ENCODE data around the gene TAT. TPM values are rescaled to one million over a fixed set of nuclear protein-coding genes. Genes with fewer than 3 reads are reported as not detected.
"Not testable (repeated sequence)": the region's sequence is repeated elsewhere in the genome, so short reads cannot be mapped to it uniquely, and the experiment has no call there.

Gene TAT
- total and polyA plus RNA-seq, 9 donors, result 0.04 to 0.17 TPM; not detected in 7

DNA sequence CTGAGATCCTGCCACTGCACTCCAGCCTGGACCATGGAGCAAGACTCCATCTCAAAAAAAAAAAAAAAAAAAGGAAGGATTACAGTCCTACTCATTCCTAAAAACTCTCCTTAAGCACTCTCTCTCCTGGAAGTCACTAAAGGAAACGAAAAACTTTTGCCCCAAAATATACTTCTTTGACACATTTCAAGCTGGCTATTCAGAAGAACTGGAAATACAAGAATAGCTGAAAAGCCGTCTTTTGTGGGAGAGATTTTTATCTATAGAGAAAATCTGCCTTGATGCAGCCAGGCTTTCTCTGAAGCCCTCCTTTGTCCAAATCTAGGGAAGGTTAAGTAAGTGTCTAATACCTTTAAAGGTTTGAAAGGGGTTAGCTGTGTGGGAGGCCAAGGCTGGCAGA, 32.2 kb upstream of the TAT start:
- Histone ChIP-seq H3K4me1 (ENCODE audit: control insufficient read depth, insufficient read depth, low read length) (no peaks in the 10 kb centered on the region), H3K27ac (ENCODE audit: low read length) (no peak overlapping the region), H3K9me3 (replicated peaks; ENCODE audit: control insufficient read depth, low read depth, low read length) (no peaks in the 10 kb centered on the region), H3K36me3 (ENCODE audit: control insufficient read depth, insufficient read depth, low read length) (no peaks in the 10 kb centered on the region), H3K4me3 (ENCODE audit: low read length) (no peak overlapping the region), H3K27me3 (ENCODE audit: control insufficient read depth, insufficient read depth, low read length) (peaks cover 5% of the 10 kb centered on the region)
- no peak for DNase-seq
- WGBS (ENCODE audit: insufficient coverage), result no CpG with 5 or more reads among the region's 2 CpGs

DNA sequence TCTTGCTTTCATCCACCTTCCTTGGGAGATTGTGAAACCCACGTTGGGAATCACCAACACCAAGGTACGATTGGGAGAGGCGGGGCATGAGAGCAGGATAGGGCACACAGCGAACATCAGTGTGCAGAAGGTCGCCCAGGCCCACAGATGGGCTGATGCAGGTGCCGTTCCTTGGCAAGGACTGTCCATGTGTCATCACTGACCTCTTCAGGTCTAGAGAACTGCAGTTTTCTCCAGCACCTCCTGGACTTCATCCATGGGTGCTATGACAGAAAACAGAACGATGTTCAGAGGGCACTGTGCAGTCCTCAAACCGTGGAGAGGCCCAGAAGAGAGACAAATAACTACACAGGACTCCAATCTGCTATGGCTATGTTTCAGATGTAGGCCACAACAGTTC, 23.9 kb upstream of the TAT start:
- no peaks in the 10 kb centered on the region for H3K36me3 ChIP-seq (ENCODE audit: control insufficient read depth, insufficient read depth, low read length)
- no peak overlapping the region for H3K27ac ChIP-seq (ENCODE audit: low read length)
- WGBS (ENCODE audit: insufficient coverage), result 79% methylated on average over 7 of the region's 8 CpGs

DNA sequence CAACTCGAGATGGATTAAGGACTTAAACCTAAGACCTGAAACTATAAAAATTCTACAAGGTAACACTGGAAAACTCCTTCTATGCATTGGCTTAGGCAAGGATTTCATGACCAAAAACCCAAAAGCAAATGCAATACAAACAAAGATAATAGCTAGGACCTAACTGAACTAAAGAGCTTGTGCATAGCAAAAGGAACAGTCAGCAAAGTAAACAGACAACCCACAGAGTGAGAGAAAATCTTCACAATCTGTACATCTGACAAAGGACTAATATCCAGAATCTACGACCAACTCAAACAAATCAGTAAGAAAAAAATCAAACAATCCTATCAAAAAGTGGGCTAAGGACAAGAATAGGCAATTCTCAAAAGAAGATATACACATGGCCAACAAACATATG, 21.5 kb upstream of the TAT start:
- not testable (repeated sequence) for H3K27ac ChIP-seq (ENCODE audit: low read length); H3K4me1 ChIP-seq (ENCODE audit: control insufficient read depth, insufficient read depth, low read length); H3K27me3 ChIP-seq (ENCODE audit: control insufficient read depth, insufficient read depth, low read length); H3K9me3 ChIP-seq (replicated peaks; ENCODE audit: control insufficient read depth, low read depth, low read length); DNase-seq; H3K36me3 ChIP-seq (ENCODE audit: control insufficient read depth, insufficient read depth, low read length); H3K4me3 ChIP-seq (ENCODE audit: low read length)
- no CpG with 5 or more reads among the region's 2 CpGs for WGBS (ENCODE audit: insufficient coverage)

More for the DNA sequence above, 23.9 kb upstream of the TAT start:
- H3K9me3 ChIP-seq (replicated peaks; ENCODE audit: control insufficient read depth, low read depth, low read length), result no peaks in the 10 kb centered on the region
- H3K27me3 ChIP-seq (ENCODE audit: control insufficient read depth, insufficient read depth, low read length), result no peaks in the 10 kb centered on the region
- no peaks in the 10 kb centered on the region for H3K4me1 ChIP-seq (ENCODE audit: control insufficient read depth, insufficient read depth, low read length)
- H3K4me3 ChIP-seq (ENCODE audit: low read length), result no peak overlapping the region
- DNase-seq, result no peak

DNA sequence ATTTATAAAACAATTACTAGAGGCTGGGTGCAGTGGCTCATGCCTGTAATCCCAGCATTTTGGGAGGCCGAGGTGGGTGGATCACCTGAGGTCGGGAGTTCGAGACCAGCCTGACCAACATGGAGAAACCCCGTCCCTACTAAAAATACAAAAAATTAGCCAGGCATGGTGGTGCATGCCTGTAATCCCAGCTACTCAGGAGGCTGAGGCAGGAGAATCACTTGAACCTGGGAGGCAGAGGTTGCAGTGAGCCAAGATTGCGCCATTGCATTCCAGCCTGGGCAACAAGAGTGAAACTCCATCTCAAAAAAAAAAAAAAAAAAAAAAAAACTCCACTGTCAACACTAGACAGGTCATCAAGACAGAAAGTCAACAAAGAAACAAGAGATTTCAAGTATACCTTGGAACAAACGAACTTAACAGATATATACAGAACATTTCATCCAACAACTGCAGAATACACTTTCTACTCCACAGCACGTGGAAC, 18.5 kb upstream of the TAT start:
- WGBS (ENCODE audit: insufficient coverage), result 67% methylated on average over 1 of the region's 7 CpGs
- H3K9me3 ChIP-seq (replicated peaks; ENCODE audit: control insufficient read depth, low read depth, low read length); H3K27ac ChIP-seq (ENCODE audit: low read length); H3K4me3 ChIP-seq (ENCODE audit: low read length); H3K27me3 ChIP-seq (ENCODE audit: control insufficient read depth, insufficient read depth, low read length); DNase-seq; H3K36me3 ChIP-seq (ENCODE audit: control insufficient read depth, insufficient read depth, low read length); H3K4me1 ChIP-seq (ENCODE audit: control insufficient read depth, insufficient read depth, low read length): not testable (repeated sequence)

DNA sequence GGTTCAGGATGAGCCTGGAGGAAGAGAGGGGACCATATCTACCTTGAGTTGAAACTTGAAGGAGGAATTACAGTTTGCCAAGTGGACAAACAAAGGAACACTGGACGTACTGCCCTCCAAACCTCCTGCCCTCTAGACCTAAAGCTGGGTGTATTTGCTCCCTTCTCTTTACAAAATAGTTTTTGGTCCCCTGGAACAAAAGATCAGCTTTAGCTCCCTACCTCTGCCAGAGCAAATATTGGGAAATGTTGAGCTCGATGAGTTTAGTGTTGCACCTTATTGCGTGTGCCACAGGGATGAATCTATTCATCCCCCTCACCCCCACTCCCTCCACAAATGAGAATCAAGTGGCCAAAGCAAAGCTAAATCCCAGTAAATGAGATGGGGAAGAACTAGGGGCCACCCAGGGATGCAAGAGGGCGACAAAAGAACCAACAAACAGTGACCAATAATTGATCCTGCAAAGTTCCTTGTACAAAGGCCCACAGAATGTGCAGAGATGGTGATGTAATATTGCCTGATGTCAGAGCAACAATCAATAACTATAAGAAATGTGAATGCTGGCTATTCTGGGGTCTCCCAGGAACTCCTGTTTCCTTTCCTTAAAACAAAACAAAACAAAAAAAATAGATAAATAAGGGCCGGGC, 17.2 kb upstream of the TAT start:
- no peaks in the 10 kb centered on the region for H3K9me3 ChIP-seq (replicated peaks; ENCODE audit: control insufficient read depth, low read depth, low read length)
- DNase-seq, result no peak
- no peaks in the 10 kb centered on the region for H3K27me3 ChIP-seq (ENCODE audit: control insufficient read depth, insufficient read depth, low read length)
- H3K27ac ChIP-seq (ENCODE audit: low read length), result no peak overlapping the region
- no peaks in the 10 kb centered on the region for H3K4me1 ChIP-seq (ENCODE audit: control insufficient read depth, insufficient read depth, low read length)
- no peaks in the 10 kb centered on the region for H3K36me3 ChIP-seq (ENCODE audit: control insufficient read depth, insufficient read depth, low read length)
- no peak overlapping the region for H3K4me3 ChIP-seq (ENCODE audit: low read length)
- no CpG with 5 or more reads among the region's 5 CpGs for WGBS (ENCODE audit: insufficient coverage)

DNA sequence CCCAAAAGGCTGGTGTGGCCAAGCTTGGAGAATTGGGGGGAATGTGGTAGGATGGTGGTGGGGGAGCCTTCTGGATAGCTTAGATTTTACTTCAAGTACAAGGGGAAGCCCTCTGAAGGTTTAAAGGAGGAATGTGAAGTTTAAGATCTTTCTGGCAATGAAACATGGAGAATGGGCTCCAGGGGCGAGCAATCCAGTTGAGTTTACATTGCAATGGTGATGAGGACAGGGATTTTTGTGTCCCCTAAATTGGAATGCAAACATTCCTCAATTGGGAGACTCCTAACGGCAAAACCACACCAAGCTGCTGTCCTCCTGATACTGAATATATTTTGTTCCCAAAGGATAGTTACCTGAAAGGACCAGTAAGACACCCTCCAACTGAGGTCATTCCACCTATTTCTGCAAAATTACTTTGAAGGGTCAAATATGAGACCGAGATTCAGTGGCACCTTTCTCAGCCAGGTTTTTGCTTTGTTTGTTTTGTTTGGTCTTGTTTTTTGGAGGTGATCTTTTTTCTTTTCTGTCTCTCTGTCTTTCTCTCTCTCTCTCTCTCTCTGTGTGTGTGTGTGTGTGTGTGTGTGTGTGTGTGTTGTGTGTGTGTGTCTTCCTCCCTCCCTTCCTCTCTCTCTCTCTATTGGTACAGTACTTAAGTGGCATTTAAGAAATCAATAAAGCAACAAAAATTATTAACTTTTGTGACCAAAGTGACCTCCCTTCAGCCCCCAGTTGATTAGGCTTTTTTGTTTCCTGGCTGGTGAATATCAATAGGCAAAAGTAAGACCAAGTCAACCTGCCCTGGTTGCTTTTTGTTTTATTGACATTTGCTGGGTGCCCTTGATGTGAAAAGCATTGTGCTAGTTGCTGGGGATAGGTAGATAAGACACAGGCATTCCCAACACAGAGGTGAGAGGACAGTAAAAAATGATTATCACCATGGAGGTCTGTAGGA, 16.4 kb upstream of the TAT start:
- Histone ChIP-seq H3K4me3 (ENCODE audit: low read length) (no peak overlapping the region), H3K4me1 (ENCODE audit: control insufficient read depth, insufficient read depth, low read length) (no peaks in the 10 kb centered on the region), H3K9me3 (replicated peaks; ENCODE audit: control insufficient read depth, low read depth, low read length) (no peaks in the 10 kb centered on the region), H3K27ac (ENCODE audit: low read length) (no peak overlapping the region), H3K36me3 (ENCODE audit: control insufficient read depth, insufficient read depth, low read length) (no peaks in the 10 kb centered on the region), H3K27me3 (ENCODE audit: control insufficient read depth, insufficient read depth, low read length) (no peaks in the 10 kb centered on the region)
- DNase-seq, result no peak
- no CpG with 5 or more reads among the region's 3 CpGs for WGBS (ENCODE audit: insufficient coverage)

DNA sequence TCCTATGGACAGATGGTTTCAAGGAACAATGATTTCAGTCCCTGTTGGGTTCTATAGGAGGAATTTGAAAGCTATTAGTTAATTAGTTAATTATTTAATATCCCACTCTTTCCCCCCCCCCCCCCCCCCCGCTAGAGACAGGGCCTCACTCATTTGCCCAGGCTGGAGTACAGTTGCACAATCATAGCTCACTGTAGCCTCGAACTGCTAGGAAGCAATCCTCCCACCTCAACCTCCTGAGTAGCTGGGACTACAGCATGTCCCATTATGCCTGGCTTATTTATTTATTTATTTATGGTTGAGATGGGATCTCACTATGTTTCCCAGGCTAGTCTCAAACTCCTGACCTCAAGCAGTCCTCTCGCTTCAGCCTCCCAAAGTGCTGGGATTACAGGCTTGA, 15.0 kb upstream of the TAT start:
- Histone ChIP-seq H3K27ac (ENCODE audit: low read length) (no peak overlapping the region), H3K36me3 (ENCODE audit: control insufficient read depth, insufficient read depth, low read length) (no peaks in the 10 kb centered on the region), H3K27me3 (ENCODE audit: control insufficient read depth, insufficient read depth, low read length) (no peaks in the 10 kb centered on the region), H3K9me3 (replicated peaks; ENCODE audit: control insufficient read depth, low read depth, low read length) (no peaks in the 10 kb centered on the region), H3K4me1 (ENCODE audit: control insufficient read depth, insufficient read depth, low read length) (no peaks in the 10 kb centered on the region), H3K4me3 (ENCODE audit: low read length) (no peak overlapping the region)
- DNase-seq, result no peak
- no CpG with 5 or more reads among the region's 3 CpGs for WGBS (ENCODE audit: insufficient coverage)

DNA sequence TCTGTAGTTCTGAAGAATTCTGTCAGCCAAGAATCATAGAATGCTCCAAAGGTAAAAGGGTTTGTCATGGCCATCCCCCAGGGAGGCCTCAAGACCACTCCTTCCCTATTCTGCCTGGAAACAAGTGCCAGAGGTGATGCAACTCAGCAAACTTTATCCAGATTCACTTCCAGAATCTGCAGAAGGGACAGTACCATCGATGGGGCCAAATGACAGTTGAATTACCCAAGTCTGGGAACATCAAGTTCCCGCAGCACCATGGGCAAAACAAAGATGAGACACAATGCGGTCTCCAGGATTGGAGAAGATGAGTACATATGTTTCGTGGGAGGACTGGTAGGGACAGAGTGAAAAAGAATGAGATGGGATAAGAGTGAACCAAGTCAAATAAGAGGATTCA, 13.7 kb upstream of the TAT start:
- H3K4me3 ChIP-seq (ENCODE audit: low read length), result no peak overlapping the region
- no peaks in the 10 kb centered on the region for H3K9me3 ChIP-seq (replicated peaks; ENCODE audit: control insufficient read depth, low read depth, low read length)
- no peaks in the 10 kb centered on the region for H3K4me1 ChIP-seq (ENCODE audit: control insufficient read depth, insufficient read depth, low read length)
- no peaks in the 10 kb centered on the region for H3K36me3 ChIP-seq (ENCODE audit: control insufficient read depth, insufficient read depth, low read length)
- DNase-seq, result no peak
- no peak overlapping the region for H3K27ac ChIP-seq (ENCODE audit: low read length)
- H3K27me3 ChIP-seq (ENCODE audit: control insufficient read depth, insufficient read depth, low read length), result no peaks in the 10 kb centered on the region
- 87% methylated on average over 4 of the region's 4 CpGs for WGBS (ENCODE audit: insufficient coverage)

DNA sequence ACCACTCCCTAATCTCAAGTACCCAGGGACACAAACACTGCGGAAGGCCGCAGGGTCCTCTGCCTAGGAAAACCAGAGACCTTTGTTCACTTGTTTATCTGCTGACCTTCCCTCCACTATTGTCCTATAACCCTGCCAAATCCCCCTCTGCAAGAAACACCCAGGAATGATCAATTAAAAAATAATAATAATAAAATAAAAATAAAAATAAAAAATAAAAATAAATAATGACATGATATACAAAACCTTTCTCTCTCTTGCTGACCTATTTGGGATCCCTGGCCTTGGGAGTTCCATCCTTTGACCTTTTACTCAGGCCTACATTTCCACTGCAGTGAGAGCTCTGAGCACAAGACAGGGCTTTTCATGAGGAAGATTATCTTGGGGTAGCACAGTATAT, 13.2 kb upstream of the TAT start:
- H3K27me3 ChIP-seq (ENCODE audit: control insufficient read depth, insufficient read depth, low read length); H3K4me1 ChIP-seq (ENCODE audit: control insufficient read depth, insufficient read depth, low read length); H3K4me3 ChIP-seq (ENCODE audit: low read length); H3K9me3 ChIP-seq (replicated peaks; ENCODE audit: control insufficient read depth, low read depth, low read length); H3K27ac ChIP-seq (ENCODE audit: low read length); H3K36me3 ChIP-seq (ENCODE audit: control insufficient read depth, insufficient read depth, low read length); DNase-seq: not testable (repeated sequence)
- no CpG with 5 or more reads among the region's 2 CpGs for WGBS (ENCODE audit: insufficient coverage)

DNA sequence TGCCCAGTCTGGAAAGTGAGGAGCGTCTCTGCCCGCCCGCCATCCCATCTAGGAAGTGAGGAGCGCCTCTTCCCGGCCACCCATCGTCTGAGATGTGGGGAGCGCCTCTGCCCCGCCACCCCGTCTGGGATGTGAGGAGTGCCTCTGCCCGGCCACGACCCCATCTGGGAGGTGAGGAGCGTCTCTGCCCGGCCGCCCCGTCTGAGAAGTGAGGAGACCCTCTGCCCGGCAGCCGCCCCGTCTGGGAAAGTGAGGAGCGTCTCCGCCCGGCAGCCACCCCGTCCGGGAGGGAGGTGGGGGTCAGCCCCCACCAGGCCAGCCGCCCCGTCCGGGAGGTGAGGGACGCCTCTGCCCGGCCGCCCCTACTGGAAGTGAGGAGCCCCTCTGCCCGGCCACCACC, 12.4 kb upstream of the TAT start:
- not testable (repeated sequence) for H3K36me3 ChIP-seq (ENCODE audit: control insufficient read depth, insufficient read depth, low read length); DNase-seq; H3K27ac ChIP-seq (ENCODE audit: low read length); H3K4me3 ChIP-seq (ENCODE audit: low read length); H3K27me3 ChIP-seq (ENCODE audit: control insufficient read depth, insufficient read depth, low read length); H3K4me1 ChIP-seq (ENCODE audit: control insufficient read depth, insufficient read depth, low read length); H3K9me3 ChIP-seq (replicated peaks; ENCODE audit: control insufficient read depth, low read depth, low read length)
- WGBS (ENCODE audit: insufficient coverage), result 94% methylated on average over 6 of the region's 30 CpGs

All from muscle of leg (tissue), 11 donors.